Measurements from ENCODE around the gene NANOS2. TPM values are rescaled to one million over a fixed set of nuclear protein-coding genes. Genes with fewer than 3 reads are reported as not detected.

The NANOS2 gene
- total RNA-seq, result not detected
- long read RNA-seq, result 0 reads

GRCh38 chr19:45913874-45914830, at the start of gene NANOS2:
Gene NANOS2, minus strand, starts transcription at chr19:45914778. Its CDS starts 85 bp downstream, at chr19:45914693.
- H3K27me3 ChIP-seq, result no peaks in the 10 kb centered on the region
- H3K4me1 ChIP-seq, result no peaks in the 10 kb centered on the region
- WGBS (ENCODE audit: insufficient coverage, low coverage, low lambda C conversion rate, missing lambda C conversion rate), result 70% methylated on average over 16 of the region's 44 CpGs
- no peak within 1 kb of the TSS for H3K4me3 ChIP-seq
- intact Hi-C loops (cut with DNase I), result no loop called here
- H3K36me3 ChIP-seq, result no peaks in the 10 kb centered on the region
- ATAC-seq (peak in 1 of 4 donors; percentile 45), DNase-seq (no peak)
- H3K9me3 ChIP-seq, result no peaks in the 10 kb centered on the region
- TF ChIP-seq POLR2A (IDR thresholded peaks at IDR 0.05) (no peak), CTCF (IDR thresholded peaks at IDR 0.05) (no peak)
- no peak within 1 kb of the TSS for H3K27ac ChIP-seq

GRCh38 chr19:45962021-45962420, 47.4 kb upstream of the NANOS2 start:
- 47% methylated on average over 10 of the region's 15 CpGs for WGBS (ENCODE audit: insufficient coverage, low coverage, low lambda C conversion rate, missing lambda C conversion rate)
- Histone ChIP-seq H3K9me3 (no peaks in the 10 kb centered on the region), H3K4me3 (no peak overlapping the region), H3K27me3 (no peaks in the 10 kb centered on the region), H3K36me3 (no peaks in the 10 kb centered on the region), H3K4me1 (no peaks in the 10 kb centered on the region), H3K27ac (no peak overlapping the region)
- no peak for ATAC-seq
- TF ChIP-seq CTCF (IDR thresholded peaks at IDR 0.05) (no peak), POLR2A (IDR thresholded peaks at IDR 0.05) (no peak)
- intact Hi-C loops (cut with DNase I), result no loop called here
- no peak for DNase-seq

- H3K36me3 ChIP-seq, result no peaks in the 10 kb centered on the region
- H3K27me3 ChIP-seq, result no peaks in the 10 kb centered on the region
- 4% methylated on average over 6 of the region's 19 CpGs for WGBS (ENCODE audit: insufficient coverage, low coverage, low lambda C conversion rate, missing lambda C conversion rate)
- TF ChIP-seq CTCF (IDR thresholded peaks at IDR 0.05) (no peak), POLR2A (IDR thresholded peaks at IDR 0.05) (no peak)
- intact Hi-C loops (cut with DNase I), result no loop called here
- no peaks in the 10 kb centered on the region for H3K4me1 ChIP-seq
- ATAC-seq (no peak), DNase-seq (no peak)
- H3K9me3 ChIP-seq, result no peaks in the 10 kb centered on the region
- no peak overlapping the region for H3K4me3 ChIP-seq
- H3K27ac ChIP-seq, result no peak overlapping the region
These were observed 46.1 kb upstream of the NANOS2 start for GRCh38 chr19:45960595-45961235.

- DNase-seq, result no peak
- TF ChIP-seq CTCF (IDR thresholded peaks at IDR 0.05) (no peak), POLR2A (IDR thresholded peaks at IDR 0.05) (no peak)
- no peaks in the 10 kb centered on the region for H3K27me3 ChIP-seq
- no peak for ATAC-seq
- no peak overlapping the region for H3K4me3 ChIP-seq
- WGBS (ENCODE audit: insufficient coverage, low coverage, low lambda C conversion rate, missing lambda C conversion rate), result 37% methylated on average over 8 of the region's 8 CpGs
- H3K9me3 ChIP-seq, result no peaks in the 10 kb centered on the region
- H3K27ac ChIP-seq, result no peak overlapping the region
- no peaks in the 10 kb centered on the region for H3K4me1 ChIP-seq
- H3K36me3 ChIP-seq, result no peaks in the 10 kb centered on the region
- intact Hi-C loops (cut with DNase I), result no loop called here
These were observed 45.0 kb upstream of the NANOS2 start for GRCh38 chr19:45959517-45960025.

All from right lobe of liver (tissue), 6 donors.